ENCODE data around the gene CPNE6. TPM values are rescaled to one million over a fixed set of nuclear protein-coding genes. Genes with fewer than 3 reads are reported as not detected.
A peak's percentile ranks its signal among the peaks of the same experiment; 100 is the strongest.

Gene CPNE6
- total and polyA plus RNA-seq, 2 of the 13 experiments (the other 11 are each of a cell fraction or from before 2014, with no cell fraction given), result not detected

DNA sequence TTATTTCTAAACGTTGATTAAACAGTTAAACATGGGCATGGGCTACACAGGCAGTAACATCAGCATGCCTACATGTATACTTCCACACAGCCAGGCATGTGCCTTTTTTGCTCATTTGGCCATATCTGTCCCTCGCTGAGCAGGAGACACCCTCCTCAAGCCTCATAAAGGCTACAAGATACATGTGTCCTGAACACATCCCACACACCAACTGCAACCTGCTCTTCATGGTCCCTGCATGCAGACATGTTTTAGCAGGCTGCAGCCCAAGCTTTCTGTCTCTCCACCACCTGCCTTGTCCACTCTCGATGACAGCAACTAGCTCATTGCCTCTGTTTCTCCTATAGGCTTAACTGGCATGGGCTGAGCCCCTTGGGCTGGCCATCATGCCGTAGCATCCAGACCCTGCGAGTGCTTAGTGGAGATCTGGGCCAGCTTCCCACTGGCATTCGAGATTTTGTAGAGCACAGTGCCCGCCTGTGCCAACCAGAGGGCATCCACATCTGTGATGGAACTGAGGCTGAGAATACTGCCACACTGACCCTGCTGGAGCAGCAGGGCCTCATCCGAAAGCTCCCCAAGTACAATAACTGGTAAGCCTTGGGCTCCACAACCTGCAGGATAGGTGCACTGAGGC, 25.3 kb downstream of the CPNE6 start (continued):
- TF ChIP-seq, protein P1, sequence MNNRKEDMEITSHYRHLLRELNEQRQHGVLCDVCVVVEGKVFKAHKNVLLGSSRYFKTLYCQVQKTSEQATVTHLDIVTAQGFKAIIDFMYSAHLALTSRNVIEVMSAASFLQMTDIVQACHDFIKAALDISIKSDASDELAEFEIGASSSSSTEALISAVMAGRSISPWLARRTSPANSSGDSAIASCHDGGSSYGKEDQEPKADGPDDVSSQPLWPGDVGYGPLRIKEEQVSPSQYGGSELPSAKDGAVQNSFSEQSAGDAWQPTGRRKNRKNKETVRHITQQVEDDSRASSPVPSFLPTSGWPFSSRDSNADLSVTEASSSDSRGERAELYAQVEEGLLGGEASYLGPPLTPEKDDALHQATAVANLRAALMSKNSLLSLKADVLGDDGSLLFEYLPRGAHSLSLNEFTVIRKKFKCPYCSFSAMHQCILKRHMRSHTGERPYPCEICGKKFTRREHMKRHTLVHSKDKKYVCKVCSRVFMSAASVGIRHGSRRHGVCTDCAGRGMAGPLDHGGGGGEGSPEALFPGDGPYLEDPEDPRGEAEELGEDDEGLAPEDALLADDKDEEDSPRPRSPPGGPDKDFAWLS (CRISPR knock-in tag; IDR thresholded peaks at IDR 0.05; ENCODE audit: borderline replicate concordance), result no peak; the same call in 1 of the 2 replicates
- peak; percentile 78 for TF ChIP-seq POLR2AphosphoS5 (IDR thresholded peaks at IDR 0.05; ENCODE audit: low read depth, low read length)
- TF ChIP-seq MXI1 (IDR thresholded peaks at IDR 0.05; ENCODE audit: borderline replicate concordance, low read depth, low read length), result no peak
- TF ChIP-seq EP300 (IDR thresholded peaks at IDR 0.05; ENCODE audit: low read depth in 2 of 2, low read length in 2 of 2), result no peak
- TF ChIP-seq EP300 (CRISPR knock-in tag; IDR thresholded peaks at IDR 0.05; ENCODE audit: borderline replicate concordance), result 0 out of 2 replicates have a peak, but pooled peaks have one; percentile 19
- TF ChIP-seq ZC3H4 (CRISPR knock-in tag; IDR thresholded peaks at IDR 0.05; ENCODE audit: borderline replicate concordance), result peak; percentile 77
- no peak for TF ChIP-seq FIP1L1 (IDR thresholded peaks at IDR 0.05; ENCODE audit: borderline replicate concordance, insufficient read depth, low read depth, low read length)
- TF ChIP-seq WIZ (CRISPR knock-in tag; IDR thresholded peaks at IDR 0.05), result peak; percentile 24; the same call in 1 of the 2 replicates
- TF ChIP-seq ZNF552 (CRISPR knock-in tag; IDR thresholded peaks at IDR 0.05; ENCODE audit: borderline replicate concordance), result no peak; the same call in 1 of the 2 replicates
- no peak for TF ChIP-seq HNF4G (IDR thresholded peaks at IDR 0.05; ENCODE audit: borderline replicate concordance, low read depth, low read length)
- no peak for TF ChIP-seq HNF4G (CRISPR knock-in tag; IDR thresholded peaks at IDR 0.05; ENCODE audit: borderline replicate concordance, low read depth)
- TF ChIP-seq, protein P2, sequence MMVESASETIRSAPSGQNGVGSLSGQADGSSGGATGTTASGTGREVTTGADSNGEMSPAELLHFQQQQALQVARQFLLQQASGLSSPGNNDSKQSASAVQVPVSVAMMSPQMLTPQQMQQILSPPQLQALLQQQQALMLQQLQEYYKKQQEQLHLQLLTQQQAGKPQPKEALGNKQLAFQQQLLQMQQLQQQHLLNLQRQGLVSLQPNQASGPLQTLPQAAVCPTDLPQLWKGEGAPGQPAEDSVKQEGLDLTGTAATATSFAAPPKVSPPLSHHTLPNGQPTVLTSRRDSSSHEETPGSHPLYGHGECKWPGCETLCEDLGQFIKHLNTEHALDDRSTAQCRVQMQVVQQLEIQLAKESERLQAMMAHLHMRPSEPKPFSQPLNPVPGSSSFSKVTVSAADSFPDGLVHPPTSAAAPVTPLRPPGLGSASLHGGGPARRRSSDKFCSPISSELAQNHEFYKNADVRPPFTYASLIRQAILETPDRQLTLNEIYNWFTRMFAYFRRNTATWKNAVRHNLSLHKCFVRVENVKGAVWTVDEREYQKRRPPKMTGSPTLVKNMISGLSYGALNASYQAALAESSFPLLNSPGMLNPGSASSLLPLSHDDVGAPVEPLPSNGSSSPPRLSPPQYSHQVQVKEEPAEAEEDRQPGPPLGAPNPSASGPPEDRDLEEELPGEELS (CRISPR knock-in tag; IDR thresholded peaks at IDR 0.05), result no peak
- TF ChIP-seq ZNF883 (CRISPR knock-in tag; IDR thresholded peaks at IDR 0.05; ENCODE audit: not compliant biosample characterization), result no peak
- TF ChIP-seq HNRNPL (IDR thresholded peaks at IDR 0.05; ENCODE audit: low read depth, low read length), result 0 out of 2 replicates have a peak, but pooled peaks have one; percentile 51
- no peak for TF ChIP-seq ZFP36 (IDR thresholded peaks at IDR 0.05; ENCODE audit: borderline replicate concordance, low read depth, low read length, partially characterized antibody)
- TF ChIP-seq TFDP1 (CRISPR knock-in tag; IDR thresholded peaks at IDR 0.05; ENCODE audit: borderline replicate concordance), result no peak
- TF ChIP-seq ZNF660 (CRISPR knock-in tag; IDR thresholded peaks at IDR 0.05; ENCODE audit: borderline replicate concordance, low read depth), result no peak
- no peak for TF ChIP-seq SNRNP70 (IDR thresholded peaks at IDR 0.05; ENCODE audit: low read depth, low read length)
- 0 out of 2 replicates have a peak, but pooled peaks have one; percentile 37 for TF ChIP-seq ZNF230 (CRISPR knock-in tag; IDR thresholded peaks at IDR 0.05)
- 0 out of 2 replicates have a peak, but pooled peaks have one; percentile 27 for TF ChIP-seq ZZZ3 (CRISPR knock-in tag; IDR thresholded peaks at IDR 0.05; ENCODE audit: borderline replicate concordance)
- TF ChIP-seq TEAD3 (CRISPR knock-in tag; optimal IDR thresholded peaks at IDR 0.05; ENCODE audit: borderline replicate concordance), result peak; percentile 64
- TF ChIP-seq IRF9 (CRISPR knock-in tag; IDR thresholded peaks at IDR 0.05; ENCODE audit: borderline replicate concordance), result peak; percentile 78; the same call in 1 of the 2 replicates
- peak; percentile 96 for TF ChIP-seq RBM22 (optimal IDR thresholded peaks at IDR 0.05; ENCODE audit: low read length)
- TF ChIP-seq ZNF720 (CRISPR knock-in tag; IDR thresholded peaks at IDR 0.05), result no peak

Data from HepG2 (cell line).